ENCODE results near the gene IL10.

Gene IL10

GRCh38 chr1:206717674-206717989 is 54.7 kb downstream of the IL10 start:
- H3K4me1 ChIP-seq (ENCODE audit: insufficient read depth, low read length, poor library complexity, severe bottlenecking), result peaks cover 49% of the 10 kb centered on the region
- H4K20me1 ChIP-seq (ENCODE audit: insufficient read depth, low read length, poor library complexity, severe bottlenecking), result peaks cover 32% of the 10 kb centered on the region

More at GRCh38 chr1:206717674-206717989, 54.7 kb downstream of the IL10 start:
- Histone ChIP-seq H3K27me3 (ENCODE audit: insufficient read depth, low read length, poor library complexity, severe bottlenecking) (no peaks in the 10 kb centered on the region), H3F3A (ENCODE audit: low read depth) (no peaks in the 10 kb centered on the region), H3K4me3 (ENCODE audit: low read length, poor library complexity, severe bottlenecking) (peak overlapping the region; percentile 15), H3K36me3 (ENCODE audit: insufficient read depth, low read length) (no peaks in the 10 kb centered on the region), H3K9me2 (replicated peaks; ENCODE audit: low read depth, low read length) (no peaks in the 10 kb centered on the region), H3K79me2 (ENCODE audit: insufficient read depth, low read length) (peaks cover 94% of the 10 kb centered on the region), H2AFZ (ENCODE audit: low read length) (no peak overlapping the region), H3K9ac (ENCODE audit: low read depth, low read length, poor library complexity, severe bottlenecking) (peak overlapping the region; percentile 43), H3K4me2 (ENCODE audit: low read depth, low read length, poor library complexity, severe bottlenecking) (peak overlapping the region; percentile 47), H3K9me3 (ENCODE audit: insufficient read depth, low read depth, low read length) (no peaks in the 10 kb centered on the region)
- no peak for TF ChIP-seq CTCF (conservative IDR thresholded peaks at IDR 0.05; ENCODE audit: low read length)
- TF ChIP-seq EZH2phosphoT487 (IDR thresholded peaks at IDR 0.05; ENCODE audit: borderline replicate concordance), result no peak

Data from Loucy (cell line).